ENCODE data around the gene PRKN.

The PRKN gene

DNA sequence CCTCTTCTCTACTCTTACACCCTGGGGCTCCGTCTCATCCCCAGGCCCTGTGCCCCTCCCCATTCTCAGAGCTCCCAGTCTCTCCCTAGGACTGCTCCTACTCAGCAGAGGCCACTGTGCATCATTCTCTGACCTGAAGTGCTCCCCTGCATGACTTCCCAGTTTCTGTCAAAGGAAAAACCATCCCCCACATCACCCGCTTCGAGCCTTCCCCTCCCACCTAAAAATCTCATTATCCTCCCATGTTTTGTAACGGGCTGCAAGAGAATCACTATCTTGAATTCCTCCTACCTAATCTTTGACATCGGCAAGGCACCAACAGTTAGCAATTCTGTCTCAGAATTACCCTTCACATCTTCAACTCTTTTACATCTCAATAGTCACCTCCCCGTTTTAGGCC is 463.0 kb downstream of the PRKN start:
- 0 out of 2 replicates have a peak, but pooled peaks have one; percentile 24 for TF ChIP-seq ZNF140 (tag by site-specific recombination; IDR thresholded peaks at IDR 0.05)
- TF ChIP-seq, protein P1, sequence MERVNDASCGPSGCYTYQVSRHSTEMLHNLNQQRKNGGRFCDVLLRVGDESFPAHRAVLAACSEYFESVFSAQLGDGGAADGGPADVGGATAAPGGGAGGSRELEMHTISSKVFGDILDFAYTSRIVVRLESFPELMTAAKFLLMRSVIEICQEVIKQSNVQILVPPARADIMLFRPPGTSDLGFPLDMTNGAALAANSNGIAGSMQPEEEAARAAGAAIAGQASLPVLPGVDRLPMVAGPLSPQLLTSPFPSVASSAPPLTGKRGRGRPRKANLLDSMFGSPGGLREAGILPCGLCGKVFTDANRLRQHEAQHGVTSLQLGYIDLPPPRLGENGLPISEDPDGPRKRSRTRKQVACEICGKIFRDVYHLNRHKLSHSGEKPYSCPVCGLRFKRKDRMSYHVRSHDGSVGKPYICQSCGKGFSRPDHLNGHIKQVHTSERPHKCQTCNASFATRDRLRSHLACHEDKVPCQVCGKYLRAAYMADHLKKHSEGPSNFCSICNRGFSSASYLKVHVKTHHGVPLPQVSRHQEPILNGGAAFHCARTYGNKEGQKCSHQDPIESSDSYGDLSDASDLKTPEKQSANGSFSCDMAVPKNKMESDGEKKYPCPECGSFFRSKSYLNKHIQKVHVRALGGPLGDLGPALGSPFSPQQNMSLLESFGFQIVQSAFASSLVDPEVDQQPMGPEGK (tag by site-specific recombination; IDR thresholded peaks at IDR 0.05), result no peak
- ChIA-PET CTCF (no interaction called here), POLR2A (no interaction called here)
- H3K27ac ChIP-seq (ENCODE audit: extremely low read depth, low read depth, low read length), result no peak overlapping the region
- H3K36me3 ChIP-seq (ENCODE audit: control insufficient read depth in 2 of 2, insufficient read depth in 1 of 2, low read length in 2 of 2), result no peaks in the 10 kb centered on the region
- H3K4me3 ChIP-seq (ENCODE audit: low read depth, low read length), result no peak overlapping the region
- H3K4me1 ChIP-seq (ENCODE audit: control insufficient read depth, insufficient read depth, low read length), result no peaks in the 10 kb centered on the region
- no peaks in the 10 kb centered on the region for H3K9me3 ChIP-seq (ENCODE audit: control insufficient read depth, insufficient read depth, low read depth, low read length)

DNA sequence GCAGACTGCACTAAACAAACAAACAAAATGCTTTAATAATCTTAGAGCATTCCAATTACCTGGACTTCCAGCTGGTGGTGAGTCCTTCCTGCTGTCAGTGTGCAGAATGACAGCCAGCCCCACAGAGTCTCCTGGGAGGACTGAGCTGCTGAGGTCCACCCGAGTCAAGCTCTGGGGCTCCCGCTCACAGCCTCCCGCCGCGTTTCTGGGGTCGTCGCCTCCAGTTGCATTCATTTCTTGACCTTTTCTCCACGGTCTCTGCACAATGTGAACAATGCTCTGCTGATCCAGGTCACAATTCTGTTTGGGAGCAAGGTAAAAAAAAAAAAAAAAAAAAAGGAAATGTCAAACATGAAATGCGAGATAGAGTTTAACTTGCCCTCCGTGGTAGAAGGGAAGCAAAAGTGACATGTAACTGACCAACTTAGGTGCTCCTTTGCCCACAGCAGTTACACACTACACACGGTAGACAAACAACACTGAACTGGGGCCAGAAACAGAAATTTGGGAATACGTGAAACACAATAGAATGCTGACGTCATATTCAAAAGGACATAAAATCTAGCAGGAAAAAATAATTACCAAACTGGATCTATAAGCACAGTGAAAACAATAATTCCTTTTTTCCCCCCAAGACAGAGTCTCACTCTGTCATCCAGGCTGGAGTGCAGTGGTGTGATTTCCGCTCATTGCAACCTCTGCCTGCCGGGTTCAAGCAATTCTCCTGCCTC is 464.9 kb downstream of the PRKN start:
- CTCF ChIA-PET, result no interaction called here
- H3K9me3 ChIP-seq (ENCODE audit: control insufficient read depth, insufficient read depth, low read depth, low read length), result no peaks in the 10 kb centered on the region

DNA sequence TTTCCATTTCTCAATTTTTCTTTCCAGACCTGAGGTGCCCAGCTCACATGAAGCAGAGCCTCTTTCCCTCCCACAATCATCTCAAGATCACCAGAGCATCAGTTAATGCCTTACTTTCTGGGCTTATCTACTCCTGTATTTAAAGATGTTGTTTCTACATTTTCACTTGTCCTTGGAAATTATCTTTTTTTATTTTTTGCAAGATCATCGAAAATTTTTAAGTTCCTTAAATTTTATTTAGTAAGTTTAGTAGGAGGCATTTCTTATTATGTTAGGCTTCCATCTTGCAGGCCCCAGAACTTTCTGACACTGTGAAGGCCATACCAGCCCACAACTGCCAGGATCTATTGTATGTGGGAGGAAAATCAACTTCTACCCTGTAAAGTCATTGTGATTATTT is 466.0 kb downstream of the PRKN start:
- H3K4me3 ChIP-seq (ENCODE audit: low read depth, low read length), result no peak overlapping the region
- H3K27ac ChIP-seq (ENCODE audit: extremely low read depth, low read depth, low read length), result no peak overlapping the region
- H3K36me3 ChIP-seq (ENCODE audit: control insufficient read depth in 2 of 2, insufficient read depth in 1 of 2, low read length in 2 of 2), result no peaks in the 10 kb centered on the region
- no peaks in the 10 kb centered on the region for H3K4me1 ChIP-seq (ENCODE audit: control insufficient read depth, insufficient read depth, low read length)
- no peak for TF ChIP-seq BCL11A (tag by site-specific recombination; IDR thresholded peaks at IDR 0.05; ENCODE audit: low read depth)
- TF ChIP-seq ZBTB20 (tag by site-specific recombination; IDR thresholded peaks at IDR 0.05), result no peak
- no peak for TF ChIP-seq ZNF785 (tag by site-specific recombination; IDR thresholded peaks at IDR 0.05)
- TF ChIP-seq ZNF510 (tag by site-specific recombination; IDR thresholded peaks at IDR 0.05; ENCODE audit: insufficient replicate concordance), result no peak
- no peak for TF ChIP-seq ZNF174 (tag by site-specific recombination; IDR thresholded peaks at IDR 0.05)
- H3K9me3 ChIP-seq (ENCODE audit: control insufficient read depth, insufficient read depth, low read depth, low read length), result no peaks in the 10 kb centered on the region
- ChIA-PET CTCF (no interaction called here), POLR2A (no interaction called here)

More for the DNA sequence above, 464.9 kb downstream of the PRKN start:
- H3K27ac ChIP-seq (ENCODE audit: extremely low read depth, low read depth, low read length), result no peak overlapping the region
- POLR2A ChIA-PET, result no interaction called here
- H3K36me3 ChIP-seq (ENCODE audit: control insufficient read depth in 2 of 2, insufficient read depth in 1 of 2, low read length in 2 of 2), result no peaks in the 10 kb centered on the region
- H3K4me1 ChIP-seq (ENCODE audit: control insufficient read depth, insufficient read depth, low read length), result no peaks in the 10 kb centered on the region
- TF ChIP-seq, protein P2, sequence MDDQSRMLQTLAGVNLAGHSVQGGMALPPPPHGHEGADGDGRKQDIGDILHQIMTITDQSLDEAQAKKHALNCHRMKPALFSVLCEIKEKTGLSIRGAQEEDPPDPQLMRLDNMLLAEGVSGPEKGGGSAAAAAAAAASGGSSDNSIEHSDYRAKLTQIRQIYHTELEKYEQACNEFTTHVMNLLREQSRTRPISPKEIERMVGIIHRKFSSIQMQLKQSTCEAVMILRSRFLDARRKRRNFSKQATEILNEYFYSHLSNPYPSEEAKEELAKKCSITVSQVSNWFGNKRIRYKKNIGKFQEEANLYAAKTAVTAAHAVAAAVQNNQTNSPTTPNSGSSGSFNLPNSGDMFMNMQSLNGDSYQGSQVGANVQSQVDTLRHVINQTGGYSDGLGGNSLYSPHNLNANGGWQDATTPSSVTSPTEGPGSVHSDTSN (CRISPR knock-in tag; IDR thresholded peaks at IDR 0.05), result no peak
- no peak for TF ChIP-seq ZNF560 (tag by site-specific recombination; IDR thresholded peaks at IDR 0.05; ENCODE audit: borderline replicate concordance)
- TF ChIP-seq, protein P3, sequence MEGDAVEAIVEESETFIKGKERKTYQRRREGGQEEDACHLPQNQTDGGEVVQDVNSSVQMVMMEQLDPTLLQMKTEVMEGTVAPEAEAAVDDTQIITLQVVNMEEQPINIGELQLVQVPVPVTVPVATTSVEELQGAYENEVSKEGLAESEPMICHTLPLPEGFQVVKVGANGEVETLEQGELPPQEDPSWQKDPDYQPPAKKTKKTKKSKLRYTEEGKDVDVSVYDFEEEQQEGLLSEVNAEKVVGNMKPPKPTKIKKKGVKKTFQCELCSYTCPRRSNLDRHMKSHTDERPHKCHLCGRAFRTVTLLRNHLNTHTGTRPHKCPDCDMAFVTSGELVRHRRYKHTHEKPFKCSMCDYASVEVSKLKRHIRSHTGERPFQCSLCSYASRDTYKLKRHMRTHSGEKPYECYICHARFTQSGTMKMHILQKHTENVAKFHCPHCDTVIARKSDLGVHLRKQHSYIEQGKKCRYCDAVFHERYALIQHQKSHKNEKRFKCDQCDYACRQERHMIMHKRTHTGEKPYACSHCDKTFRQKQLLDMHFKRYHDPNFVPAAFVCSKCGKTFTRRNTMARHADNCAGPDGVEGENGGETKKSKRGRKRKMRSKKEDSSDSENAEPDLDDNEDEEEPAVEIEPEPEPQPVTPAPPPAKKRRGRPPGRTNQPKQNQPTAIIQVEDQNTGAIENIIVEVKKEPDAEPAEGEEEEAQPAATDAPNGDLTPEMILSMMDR (tag by site-specific recombination; IDR thresholded peaks at IDR 0.05), result no peak
- TF ChIP-seq ZNF221 (tag by site-specific recombination; IDR thresholded peaks at IDR 0.05; ENCODE audit: borderline replicate concordance), result no peak
- TF ChIP-seq, protein P4, sequence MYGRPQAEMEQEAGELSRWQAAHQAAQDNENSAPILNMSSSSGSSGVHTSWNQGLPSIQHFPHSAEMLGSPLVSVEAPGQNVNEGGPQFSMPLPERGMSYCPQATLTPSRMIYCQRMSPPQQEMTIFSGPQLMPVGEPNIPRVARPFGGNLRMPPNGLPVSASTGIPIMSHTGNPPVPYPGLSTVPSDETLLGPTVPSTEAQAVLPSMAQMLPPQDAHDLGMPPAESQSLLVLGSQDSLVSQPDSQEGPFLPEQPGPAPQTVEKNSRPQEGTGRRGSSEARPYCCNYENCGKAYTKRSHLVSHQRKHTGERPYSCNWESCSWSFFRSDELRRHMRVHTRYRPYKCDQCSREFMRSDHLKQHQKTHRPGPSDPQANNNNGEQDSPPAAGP (tag by site-specific recombination; IDR thresholded peaks at IDR 0.05), result no peak
- TF ChIP-seq ZNF76 (tag by site-specific recombination; IDR thresholded peaks at IDR 0.05; ENCODE audit: borderline replicate concordance, low read depth), result no peak
- no peak for TF ChIP-seq ZNF175 (tag by site-specific recombination; IDR thresholded peaks at IDR 0.05)
- TF ChIP-seq ZNF776 (tag by site-specific recombination; IDR thresholded peaks at IDR 0.05; ENCODE audit: borderline replicate concordance), result no peak
- TF ChIP-seq IKZF3 (tag by site-specific recombination; IDR thresholded peaks at IDR 0.05), result no peak
- no peak for TF ChIP-seq ZNF155 (tag by site-specific recombination; IDR thresholded peaks at IDR 0.05)
- TF ChIP-seq, protein P5, sequence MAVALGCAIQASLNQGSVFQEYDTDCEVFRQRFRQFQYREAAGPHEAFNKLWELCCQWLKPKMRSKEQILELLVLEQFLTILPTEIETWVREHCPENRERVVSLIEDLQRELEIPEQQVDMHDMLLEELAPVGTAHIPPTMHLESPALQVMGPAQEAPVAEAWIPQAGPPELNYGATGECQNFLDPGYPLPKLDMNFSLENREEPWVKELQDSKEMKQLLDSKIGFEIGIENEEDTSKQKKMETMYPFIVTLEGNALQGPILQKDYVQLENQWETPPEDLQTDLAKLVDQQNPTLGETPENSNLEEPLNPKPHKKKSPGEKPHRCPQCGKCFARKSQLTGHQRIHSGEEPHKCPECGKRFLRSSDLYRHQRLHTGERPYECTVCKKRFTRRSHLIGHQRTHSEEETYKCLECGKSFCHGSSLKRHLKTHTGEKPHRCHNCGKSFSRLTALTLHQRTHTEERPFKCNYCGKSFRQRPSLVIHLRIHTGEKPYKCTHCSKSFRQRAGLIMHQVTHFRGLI (tag by site-specific recombination; IDR thresholded peaks at IDR 0.05), result no peak
- H3K4me3 ChIP-seq (ENCODE audit: low read depth, low read length), result no peak overlapping the region
